Stimulated activated CD4-positive, alpha-beta T cell treated with anti-CD3 and anti-CD28 coated beads, Interleukin-1b, Interleukin-23, amount 100 ng/mL, for 1 hour (primary cell): ENCODE measurements around the gene TRAP1.

Experiments used
- DNase-seq, 2 donors: peaks; one replicate each; pipeline ENCODE4 v3.0.0-alpha.2; 2020; ENCODE audit warnings: low read depth in 2 of 2

The TRAP1 gene

DNA sequence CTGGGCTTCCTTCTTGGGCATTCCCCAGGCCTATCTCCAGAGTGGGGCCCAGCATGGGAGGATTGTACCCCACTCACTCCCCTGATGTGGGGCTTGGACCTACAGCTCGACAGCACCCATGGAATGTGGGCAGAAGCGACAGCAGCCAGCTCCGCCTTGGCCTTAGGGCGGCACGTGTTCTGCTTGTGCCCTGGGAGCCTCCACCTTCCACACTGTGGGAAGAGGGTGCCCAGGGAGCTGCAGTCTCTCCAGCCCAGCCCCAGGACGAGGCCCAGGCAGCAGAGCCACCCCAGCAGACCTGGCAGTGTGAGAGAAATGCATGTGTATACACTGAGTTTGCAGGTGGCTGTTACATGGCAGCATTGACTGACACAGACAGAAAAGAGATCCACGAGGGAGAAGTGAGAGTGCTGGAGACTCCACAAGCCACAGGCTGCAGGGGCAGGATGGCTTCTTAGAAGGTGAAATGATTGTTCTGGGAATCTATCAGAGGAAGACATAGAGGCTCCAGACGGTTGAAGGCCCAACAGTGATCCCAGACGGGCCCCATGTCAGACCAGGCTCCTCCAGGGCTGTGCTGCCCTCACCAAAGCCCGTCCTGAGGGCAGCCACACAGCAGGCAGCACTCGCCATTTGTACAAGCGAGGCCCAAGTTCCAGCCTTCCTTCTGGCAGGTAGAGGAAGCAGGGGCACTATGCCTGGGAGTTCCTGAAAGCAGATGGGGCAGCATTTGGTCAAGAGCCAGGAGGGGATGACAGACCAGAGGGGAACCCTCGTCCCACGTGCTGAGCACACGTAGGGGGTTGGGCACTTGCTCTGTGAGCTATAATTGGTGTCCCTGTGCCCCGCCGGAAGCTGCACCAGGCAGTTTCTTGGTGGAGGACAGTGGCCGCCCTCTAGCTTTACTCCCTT is 65.6 kb downstream of the TRAP1 start:
- DNase-seq, result no peak

DNA sequence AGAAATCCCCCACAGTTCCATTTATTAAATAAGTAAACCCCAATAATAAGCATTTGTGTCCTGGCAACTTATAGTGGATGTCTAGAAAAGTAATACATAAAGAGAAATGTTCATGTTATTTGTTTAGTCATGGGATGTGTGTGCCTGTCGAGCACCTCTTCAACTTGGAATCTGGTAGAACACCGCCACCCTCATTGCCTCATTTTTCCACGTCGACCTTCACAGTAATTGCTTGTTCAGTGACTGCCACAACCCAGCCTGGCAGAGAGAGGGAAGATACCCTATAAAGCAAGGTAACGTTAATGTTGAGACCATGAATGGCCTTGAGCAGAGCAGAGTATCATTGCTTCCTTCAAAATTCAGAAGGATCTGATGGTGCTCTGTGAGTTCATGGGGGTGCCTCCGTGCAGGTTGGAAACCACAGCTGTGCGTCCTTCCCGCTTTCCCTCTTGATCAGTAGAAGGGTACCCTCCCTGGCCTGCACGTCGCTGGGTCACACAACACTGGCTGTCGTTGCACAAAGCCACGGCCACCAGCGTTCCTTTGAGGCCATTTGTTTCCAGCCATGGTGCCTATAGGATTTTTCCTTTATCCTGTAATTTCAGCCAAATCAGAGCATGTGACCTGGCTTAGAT is 66.6 kb downstream of the TRAP1 start:
- no peak for DNase-seq

- no peak for DNase-seq
Observed at GRCh38 chr16:3646348-3646920, 70.9 kb downstream of the TRAP1 start.

DNA sequence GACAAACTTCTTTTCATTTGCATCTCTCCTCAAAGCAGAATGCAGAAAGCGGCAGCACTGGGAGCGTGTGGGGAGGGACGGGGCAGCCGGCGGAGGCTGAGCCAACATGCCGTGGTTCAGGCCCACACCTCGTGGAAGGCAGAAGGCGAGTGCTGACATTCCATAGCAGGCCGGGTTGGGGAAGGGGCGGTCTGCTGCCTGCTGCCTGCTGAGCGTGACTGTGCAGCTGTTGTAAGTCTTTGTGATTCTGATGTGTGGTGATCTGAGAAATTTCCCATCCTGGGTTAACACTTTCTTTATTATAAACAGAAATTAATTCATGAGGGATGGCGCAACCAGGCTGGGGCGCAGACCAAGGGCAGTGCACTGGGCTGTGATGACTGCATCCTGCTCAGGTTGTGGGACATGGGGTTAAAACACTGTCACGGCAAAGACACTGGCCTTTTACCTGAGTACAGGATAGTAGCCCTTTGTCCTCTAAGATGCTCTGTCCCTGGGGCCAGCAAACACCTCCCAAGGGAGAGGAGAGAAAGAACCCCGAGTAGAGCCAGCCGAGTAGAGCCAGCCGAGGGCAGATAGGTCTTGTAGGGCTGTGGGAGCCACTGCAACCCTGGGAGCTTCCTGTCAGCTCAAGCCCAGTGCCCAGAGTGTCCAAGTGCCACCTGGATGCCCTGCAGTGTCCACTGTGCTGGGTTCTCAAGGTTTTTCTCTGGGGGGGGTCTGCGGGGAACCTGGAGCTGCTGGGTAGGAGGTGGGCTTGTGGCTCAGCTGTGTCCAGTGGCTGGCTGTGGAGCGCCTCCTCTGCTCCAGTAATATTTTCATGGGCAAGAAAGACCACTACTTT is 71.6 kb downstream of the TRAP1 start:
- DNase-seq, result no peak

DNA sequence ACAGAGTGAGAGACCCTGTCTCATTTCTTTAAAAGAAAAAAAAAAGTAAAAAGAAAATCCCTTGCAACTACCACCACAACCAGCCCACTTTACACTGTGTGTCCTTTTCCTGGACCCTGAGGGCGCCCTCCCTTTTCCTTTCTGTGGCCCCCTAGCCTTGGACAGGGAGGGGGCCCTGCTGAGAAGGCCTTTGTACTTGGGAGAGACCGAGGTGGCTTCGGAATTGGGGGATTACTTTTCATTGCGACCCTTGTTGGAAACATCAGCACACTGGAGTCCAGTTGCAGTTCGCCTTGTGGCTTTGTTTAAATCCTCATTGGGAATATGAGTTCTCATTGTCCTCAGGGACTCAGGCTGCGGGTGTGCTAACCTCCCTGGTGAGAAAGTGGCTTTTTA is 72.2 kb downstream of the TRAP1 start:
- DNase-seq, result no peak

DNA sequence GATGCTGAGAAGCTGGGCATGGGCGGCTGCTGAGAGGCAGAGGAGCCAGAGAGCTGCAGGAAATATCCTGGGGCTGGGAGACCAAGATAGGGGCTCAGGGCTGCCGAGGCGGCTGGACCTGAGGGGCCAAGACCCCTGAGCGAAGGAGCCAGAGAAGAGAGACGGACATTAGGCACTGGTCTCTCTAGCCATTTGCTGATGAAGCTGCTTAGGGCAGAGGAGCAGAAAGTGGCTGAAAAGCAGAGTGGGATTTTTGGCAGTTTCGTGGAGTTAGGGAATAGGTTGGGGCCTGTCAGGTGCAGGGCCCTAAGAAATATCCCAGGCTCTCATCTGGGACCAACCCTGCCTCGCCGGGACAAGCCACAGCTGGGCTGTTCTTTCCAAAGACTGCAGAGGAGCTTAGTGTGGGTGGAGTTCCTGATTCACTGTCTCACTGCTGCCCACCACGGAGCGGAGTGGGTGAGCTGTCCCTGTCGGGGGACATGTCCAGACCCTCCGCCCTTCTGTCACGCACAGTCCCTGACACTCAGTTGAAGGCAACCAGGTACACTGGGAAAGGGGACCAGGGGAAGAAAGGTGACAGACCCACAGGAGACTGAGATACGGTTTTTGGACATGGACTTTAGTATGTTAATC is 74.1 kb downstream of the TRAP1 start:
- DNase-seq, result no peak

- no peak for DNase-seq
Observed at GRCh38 chr16:3642397-3643094, 74.8 kb downstream of the TRAP1 start.

GRCh38 chr16:3641801-3642396 is 75.4 kb downstream of the TRAP1 start:
- DNase-seq, result no peak

DNA sequence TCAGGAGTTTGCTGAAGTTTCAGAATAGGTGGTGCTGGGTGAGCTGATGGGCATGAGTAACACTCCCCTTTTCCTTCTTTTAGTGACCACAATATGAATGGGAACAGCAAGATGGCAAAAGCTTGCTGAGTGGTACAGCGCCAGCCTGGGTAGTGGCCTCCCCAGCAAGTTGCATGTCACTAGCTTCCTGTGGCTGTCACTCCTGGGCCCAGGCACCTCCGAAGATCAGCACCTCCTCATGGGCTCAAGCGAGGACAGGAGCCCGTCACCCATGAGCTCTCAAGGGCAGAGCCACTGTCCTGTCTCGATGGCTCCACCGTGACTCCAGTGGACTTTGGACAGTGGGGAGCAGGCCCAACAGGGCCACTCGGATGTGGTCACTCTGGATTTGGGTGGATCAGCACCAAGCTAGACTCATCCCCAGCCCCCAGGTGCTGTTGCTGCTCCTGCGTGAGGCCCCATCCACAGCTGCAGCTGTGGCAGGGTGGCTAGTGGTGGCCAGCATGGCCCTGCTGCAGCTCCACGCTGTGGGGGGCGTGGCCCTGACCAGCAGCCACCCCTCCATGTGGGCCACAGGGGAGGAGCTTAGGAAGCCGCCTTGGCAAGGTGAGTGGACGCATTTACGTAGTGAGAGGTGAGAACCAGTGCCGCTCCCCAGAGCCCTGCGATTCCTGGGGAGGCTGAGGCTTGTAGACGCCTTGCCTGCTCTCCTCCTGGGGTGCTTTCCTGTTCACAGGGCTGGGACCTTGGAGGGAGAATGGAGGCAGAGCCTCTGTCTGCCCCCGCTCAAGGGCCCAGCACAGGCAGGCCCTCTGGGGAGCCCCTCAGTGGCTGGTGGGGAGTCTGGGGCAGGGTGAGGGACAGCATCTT is 76.5 kb downstream of the TRAP1 start:
- no peak for DNase-seq

DNA sequence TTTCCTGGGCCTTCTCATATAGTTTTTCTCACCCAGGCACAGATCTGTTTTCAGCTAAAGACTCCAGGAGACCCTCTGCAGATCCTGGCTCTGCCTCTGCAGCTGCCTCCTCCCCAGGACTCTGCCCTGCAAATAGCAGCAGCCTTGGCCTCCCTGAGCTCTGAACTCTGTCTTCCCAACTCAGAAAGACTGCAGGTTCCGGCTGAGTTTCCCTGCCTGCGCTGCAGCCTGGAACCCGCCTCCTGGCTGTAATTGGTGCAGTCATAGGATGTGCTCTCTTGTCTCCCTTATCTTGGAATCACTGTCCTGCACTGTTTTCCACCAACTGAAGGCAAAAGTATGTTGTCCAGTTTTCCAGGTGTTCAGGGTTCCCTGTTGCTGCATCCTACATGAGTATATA is 77.1 kb downstream of the TRAP1 start:
- DNase-seq, result no peak

DNA sequence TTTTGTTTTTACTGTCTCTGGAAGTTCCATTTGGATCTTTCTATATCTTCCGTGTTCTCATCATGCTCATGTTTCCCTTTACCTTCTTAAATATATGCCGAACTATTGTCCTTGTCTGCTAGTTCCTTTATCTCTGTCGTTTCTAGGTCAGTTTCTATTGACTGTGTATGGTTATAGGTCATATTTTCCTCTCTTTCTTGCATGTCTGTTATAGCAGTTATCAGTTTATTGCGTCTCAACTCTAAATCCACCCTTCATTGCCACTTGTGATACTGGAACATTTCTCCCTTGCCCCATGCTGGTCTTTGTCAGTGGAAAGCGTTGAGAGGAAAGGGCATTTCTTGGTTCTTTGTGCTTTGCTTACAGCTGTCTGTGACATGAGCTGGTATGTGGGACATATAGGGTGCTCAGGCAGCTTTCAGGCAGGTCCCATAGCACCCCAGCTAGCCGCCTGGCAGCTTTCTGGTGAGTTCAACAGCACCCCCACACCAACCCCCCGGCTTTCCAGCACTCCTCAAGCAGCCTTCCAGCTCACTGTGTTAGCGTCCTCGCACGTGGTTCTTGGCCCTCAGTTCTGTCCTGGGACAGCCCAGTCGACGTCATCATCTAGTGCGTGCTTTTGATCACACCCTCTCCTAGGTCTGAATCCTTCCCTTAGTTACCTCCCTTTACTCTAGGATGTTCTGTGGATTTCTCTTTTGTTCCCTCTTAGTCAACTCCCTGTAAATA is 78.2 kb downstream of the TRAP1 start:
- no peak for DNase-seq

DNA sequence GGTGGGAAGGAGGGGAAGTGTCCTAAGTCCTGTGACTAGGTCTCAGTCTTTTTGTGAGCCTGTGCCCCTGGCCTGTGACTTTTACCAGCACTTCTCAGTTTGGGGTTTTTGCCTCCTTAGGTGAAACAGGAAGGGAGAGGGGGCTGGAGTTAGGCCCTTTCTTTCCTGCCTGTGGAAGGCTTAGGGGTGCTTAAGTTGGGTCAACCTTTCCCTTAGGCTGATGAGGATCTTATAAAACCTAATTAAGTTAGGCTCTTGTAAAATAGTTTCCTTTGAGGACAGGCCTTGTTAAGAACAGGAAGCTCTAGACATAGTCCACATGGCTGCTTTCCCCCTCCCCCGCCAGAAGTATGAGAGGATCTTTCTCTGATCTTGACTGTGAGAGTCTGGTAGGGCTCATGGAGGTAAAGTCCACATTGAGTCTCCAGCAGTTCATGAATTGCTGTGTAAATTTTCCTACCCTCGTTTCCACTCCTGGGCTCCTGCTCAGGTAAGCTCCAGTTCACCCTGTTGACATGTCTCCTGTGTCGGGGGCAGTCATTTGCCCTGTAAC is 79.9 kb downstream of the TRAP1 start:
- DNase-seq, result no peak

- no peak for DNase-seq
Observed at GRCh38 chr16:3625911-3626732, 91.2 kb downstream of the TRAP1 start.

DNA sequence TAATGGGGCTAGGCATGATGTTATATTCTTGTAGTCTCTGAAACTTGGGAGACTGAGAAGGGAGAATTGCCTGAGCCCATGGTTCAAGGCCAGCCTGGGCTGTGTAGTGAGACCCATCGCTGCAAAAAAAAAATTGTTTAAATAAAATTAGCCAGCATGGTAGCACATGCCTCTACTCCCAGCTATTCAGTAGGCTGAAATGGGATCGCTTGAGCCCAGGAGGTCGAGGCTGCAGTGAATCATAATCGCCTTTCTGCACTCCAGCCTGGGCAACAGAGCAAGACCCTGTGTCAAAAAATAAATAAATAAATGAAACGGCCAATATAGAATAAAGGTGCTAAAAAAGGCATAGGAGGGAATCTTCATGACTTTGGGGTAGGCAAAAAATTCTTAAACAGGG is 92.0 kb downstream of the TRAP1 start:
- no peak for DNase-seq

DNA sequence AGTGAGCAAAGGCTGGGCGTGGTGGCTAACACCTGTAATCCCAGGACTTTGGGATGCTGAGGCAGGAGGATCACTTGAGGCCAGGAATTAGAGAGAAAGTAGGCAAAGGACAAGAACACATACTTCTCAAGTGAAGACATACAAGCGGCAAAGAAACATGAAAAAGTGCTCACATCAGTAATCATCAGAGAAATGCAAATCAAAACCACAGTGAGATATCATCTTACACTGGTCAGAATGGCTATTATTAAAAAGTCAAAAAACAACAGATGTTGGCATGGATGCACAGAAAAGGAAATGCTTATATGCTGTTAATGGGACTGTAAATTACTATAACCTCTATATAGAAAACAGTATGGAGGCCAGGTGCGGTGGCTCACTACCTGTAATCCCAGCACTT is 93.7 kb downstream of the TRAP1 start:
- no peak for DNase-seq

- no peak for DNase-seq
Observed at GRCh38 chr16:3618769-3619141, 98.6 kb downstream of the TRAP1 start.
